ENCODE measurements around the gene ICOS. TPM values are rescaled to one million over a fixed set of nuclear protein-coding genes. Genes with fewer than 3 reads are reported as not detected.

The ICOS gene
- total RNA-seq, 3 donors from 2014 or later: 0.36 to 0.49 (median 0.38) TPM

DNA sequence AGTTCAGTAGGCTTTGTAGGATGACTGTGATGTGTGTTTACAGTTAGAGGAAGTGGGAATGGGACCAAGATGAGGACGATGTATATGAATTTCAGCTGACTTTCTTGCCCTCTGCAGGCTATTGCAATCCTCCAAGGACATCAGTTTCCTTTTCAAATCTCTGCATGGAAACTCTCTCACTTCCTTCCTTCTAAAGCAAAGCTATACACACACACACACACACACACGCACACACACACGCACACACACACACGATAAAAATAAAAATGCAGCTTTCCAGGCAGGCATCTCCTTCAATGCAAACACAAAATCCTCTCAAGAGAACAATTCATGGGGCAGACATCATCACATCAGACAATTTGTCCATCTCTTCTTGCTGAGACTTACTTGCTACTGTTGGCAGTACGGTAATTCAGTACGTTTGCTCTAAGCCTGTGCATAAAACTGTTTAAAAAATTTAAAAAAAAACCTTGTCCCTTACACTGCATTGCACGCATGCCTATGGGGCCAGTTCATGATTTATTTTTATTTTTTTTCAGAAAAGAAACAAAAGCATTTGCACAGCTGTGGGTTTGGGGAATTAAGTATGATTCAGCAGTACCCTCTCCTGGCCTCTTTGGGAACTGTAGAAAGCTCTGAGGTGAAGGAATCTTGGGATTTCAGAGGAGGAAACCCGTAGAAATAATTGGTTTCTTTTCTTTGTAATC lies 27.1 kb upstream of the ICOS start:
- peak in 1 of 3 donors; percentile 68 for DNase-seq
- Histone ChIP-seq H3K9me3 (no peaks in the 10 kb centered on the region), H3K4me3 (no peak overlapping the region), H3K4me1 (ENCODE audit: low read depth) (peaks cover 9% of the 10 kb centered on the region), H3K36me3 (ENCODE audit: low read depth) (no peaks in the 10 kb centered on the region)
- TF ChIP-seq, protein P1, sequence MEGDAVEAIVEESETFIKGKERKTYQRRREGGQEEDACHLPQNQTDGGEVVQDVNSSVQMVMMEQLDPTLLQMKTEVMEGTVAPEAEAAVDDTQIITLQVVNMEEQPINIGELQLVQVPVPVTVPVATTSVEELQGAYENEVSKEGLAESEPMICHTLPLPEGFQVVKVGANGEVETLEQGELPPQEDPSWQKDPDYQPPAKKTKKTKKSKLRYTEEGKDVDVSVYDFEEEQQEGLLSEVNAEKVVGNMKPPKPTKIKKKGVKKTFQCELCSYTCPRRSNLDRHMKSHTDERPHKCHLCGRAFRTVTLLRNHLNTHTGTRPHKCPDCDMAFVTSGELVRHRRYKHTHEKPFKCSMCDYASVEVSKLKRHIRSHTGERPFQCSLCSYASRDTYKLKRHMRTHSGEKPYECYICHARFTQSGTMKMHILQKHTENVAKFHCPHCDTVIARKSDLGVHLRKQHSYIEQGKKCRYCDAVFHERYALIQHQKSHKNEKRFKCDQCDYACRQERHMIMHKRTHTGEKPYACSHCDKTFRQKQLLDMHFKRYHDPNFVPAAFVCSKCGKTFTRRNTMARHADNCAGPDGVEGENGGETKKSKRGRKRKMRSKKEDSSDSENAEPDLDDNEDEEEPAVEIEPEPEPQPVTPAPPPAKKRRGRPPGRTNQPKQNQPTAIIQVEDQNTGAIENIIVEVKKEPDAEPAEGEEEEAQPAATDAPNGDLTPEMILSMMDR (IDR thresholded peaks at IDR 0.05): peak; percentile 38
- intact Hi-C loops (cut with DNase I, micrococcal nuclease): no loop called here
- peak; percentile 79 for ATAC-seq

DNA sequence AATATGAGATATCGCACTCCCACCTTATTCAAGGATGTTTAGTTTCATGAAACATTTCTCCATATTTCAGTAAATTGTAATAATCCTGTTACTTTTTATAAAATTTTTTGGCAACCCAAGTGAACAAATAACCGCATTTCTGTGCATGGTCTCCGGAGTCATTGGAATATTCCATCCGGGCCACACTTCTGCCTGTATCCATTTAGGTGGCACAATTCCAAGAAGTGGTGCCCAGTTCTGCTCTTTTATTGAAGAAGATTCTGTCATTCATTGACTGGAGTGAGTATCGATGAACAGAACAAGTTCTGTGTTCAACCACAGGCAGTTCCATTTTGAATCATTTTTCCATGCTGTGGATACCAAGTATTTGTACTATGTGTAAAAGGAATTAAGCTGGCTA lies 26.6 kb upstream of the ICOS start:
- Histone ChIP-seq H3K4me3 (no peak overlapping the region), H3K4me1 (ENCODE audit: low read depth) (peaks cover 9% of the 10 kb centered on the region), H3K36me3 (ENCODE audit: low read depth) (no peaks in the 10 kb centered on the region), H3K9me3 (no peaks in the 10 kb centered on the region)
- intact Hi-C loops (cut with DNase I, micrococcal nuclease): no loop called here
- no peak for DNase-seq
- TF ChIP-seq, protein P1 (IDR thresholded peaks at IDR 0.05): no peak
- no peak for ATAC-seq

DNA sequence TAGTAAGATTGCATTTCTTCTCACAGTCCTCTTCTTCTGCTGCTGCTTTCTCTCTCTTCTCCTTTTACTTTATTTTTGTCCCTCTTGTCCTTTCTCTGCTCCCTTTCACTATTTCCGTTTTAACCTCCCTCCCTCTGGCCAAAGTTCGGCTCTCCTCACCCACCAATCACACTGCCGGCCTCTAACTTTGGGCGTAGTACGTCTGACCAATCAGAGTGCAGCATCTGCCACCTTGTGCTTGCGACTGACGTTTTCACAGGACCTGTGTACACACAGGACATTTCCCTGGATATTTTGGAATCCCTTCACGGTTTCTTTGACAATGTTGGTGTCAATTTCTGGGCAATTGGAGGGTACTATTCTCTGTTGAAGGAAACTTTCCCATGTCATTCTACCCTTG lies 22.6 kb upstream of the ICOS start:
- TF ChIP-seq, protein P1 (IDR thresholded peaks at IDR 0.05): no peak
- intact Hi-C loops (cut with DNase I, micrococcal nuclease): no loop called here
- no peak overlapping the region for H3K4me3 ChIP-seq
- ATAC-seq (no peak), DNase-seq (no peak)
- no peaks in the 10 kb centered on the region for H3K36me3 ChIP-seq (ENCODE audit: low read depth)
- peaks cover 10% of the 10 kb centered on the region for H3K4me1 ChIP-seq (ENCODE audit: low read depth)
- no peaks in the 10 kb centered on the region for H3K9me3 ChIP-seq

DNA sequence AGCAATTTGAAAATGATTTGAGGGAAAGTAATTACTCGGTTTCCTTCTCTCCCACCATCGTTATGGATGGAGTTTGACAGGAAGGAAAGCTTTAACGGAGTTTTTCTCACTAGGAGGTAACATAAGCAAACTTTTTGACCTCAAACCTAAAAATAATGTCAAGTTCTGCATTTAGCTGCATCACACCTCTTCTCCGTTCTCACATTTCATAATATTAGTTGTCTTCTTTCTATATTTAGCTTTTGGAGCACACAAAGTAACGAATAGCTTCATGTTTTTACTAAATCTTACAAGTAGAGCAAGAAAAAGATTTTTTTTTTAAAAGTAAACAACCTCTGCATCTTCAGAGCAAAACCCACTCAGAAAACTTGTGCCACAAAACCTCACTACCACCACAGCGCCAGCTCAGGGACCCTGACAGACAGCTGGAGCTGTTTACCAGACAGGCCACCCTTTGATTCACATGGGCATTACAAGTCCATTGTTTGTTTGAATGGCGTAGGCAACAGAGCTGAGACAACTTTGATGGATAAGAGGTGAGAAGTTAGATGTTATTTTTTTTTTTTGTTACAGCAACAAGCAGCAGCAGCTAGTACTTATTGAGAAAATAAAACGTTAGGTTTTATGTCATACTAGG lies 21.9 kb upstream of the ICOS start:
- ATAC-seq (no peak), DNase-seq (no peak)
- TF ChIP-seq, protein P1 (IDR thresholded peaks at IDR 0.05): no peak
- H3K4me3 ChIP-seq: no peak overlapping the region
- intact Hi-C loops (cut with DNase I, micrococcal nuclease): no loop called here
- peaks cover 7% of the 10 kb centered on the region for H3K4me1 ChIP-seq (ENCODE audit: low read depth)
- no peaks in the 10 kb centered on the region for H3K36me3 ChIP-seq (ENCODE audit: low read depth)
- H3K9me3 ChIP-seq: no peaks in the 10 kb centered on the region

DNA sequence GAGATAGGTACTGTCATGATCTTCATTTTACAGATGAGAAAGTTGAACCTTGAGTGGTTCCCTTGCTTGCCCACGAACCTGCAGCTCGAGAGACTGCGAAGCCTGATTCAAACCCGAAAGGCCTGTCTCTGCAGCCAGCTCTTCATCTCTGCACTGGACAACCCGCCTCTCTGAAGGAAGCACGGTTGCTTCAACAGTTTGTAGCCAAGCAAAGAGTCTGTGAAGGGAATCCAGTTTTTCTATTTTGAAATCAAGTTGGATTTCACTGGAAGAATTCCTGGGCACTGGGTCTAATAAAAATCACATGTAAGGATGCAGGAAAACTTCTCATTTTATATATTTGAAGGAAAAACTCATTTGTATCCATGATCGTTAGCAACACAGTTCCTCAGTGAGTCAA lies 21.3 kb upstream of the ICOS start:
- DNase-seq: no peak
- Histone ChIP-seq H3K9me3 (no peaks in the 10 kb centered on the region), H3K36me3 (ENCODE audit: low read depth) (no peaks in the 10 kb centered on the region), H3K4me3 (no peak overlapping the region), H3K4me1 (ENCODE audit: low read depth) (peaks cover 4% of the 10 kb centered on the region)
- no peak for ATAC-seq
- intact Hi-C loops (cut with DNase I, micrococcal nuclease): no loop called here
- TF ChIP-seq, protein P1 (IDR thresholded peaks at IDR 0.05): no peak

Measured in mucosa of descending colon (tissue), 3 donors.